Endothelial cell of coronary artery (primary cell): ENCODE measurements around the gene COPB1. TPM values are rescaled to one million over a fixed set of nuclear protein-coding genes. Genes with fewer than 3 reads are reported as not detected.

Source experiments
- total RNA-seq: library from RNA; depleted of rRNA; stranded (reverse); fragments of >200 nt; gene quantifications from 2 replicates; pipeline ENCODE4 v1.2.3, GENCODE V29; 2014

The COPB1 gene, protein sequence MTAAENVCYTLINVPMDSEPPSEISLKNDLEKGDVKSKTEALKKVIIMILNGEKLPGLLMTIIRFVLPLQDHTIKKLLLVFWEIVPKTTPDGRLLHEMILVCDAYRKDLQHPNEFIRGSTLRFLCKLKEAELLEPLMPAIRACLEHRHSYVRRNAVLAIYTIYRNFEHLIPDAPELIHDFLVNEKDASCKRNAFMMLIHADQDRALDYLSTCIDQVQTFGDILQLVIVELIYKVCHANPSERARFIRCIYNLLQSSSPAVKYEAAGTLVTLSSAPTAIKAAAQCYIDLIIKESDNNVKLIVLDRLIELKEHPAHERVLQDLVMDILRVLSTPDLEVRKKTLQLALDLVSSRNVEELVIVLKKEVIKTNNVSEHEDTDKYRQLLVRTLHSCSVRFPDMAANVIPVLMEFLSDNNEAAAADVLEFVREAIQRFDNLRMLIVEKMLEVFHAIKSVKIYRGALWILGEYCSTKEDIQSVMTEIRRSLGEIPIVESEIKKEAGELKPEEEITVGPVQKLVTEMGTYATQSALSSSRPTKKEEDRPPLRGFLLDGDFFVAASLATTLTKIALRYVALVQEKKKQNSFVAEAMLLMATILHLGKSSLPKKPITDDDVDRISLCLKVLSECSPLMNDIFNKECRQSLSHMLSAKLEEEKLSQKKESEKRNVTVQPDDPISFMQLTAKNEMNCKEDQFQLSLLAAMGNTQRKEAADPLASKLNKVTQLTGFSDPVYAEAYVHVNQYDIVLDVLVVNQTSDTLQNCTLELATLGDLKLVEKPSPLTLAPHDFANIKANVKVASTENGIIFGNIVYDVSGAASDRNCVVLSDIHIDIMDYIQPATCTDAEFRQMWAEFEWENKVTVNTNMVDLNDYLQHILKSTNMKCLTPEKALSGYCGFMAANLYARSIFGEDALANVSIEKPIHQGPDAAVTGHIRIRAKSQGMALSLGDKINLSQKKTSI
- 273 and 299 TPM in 2 replicates for total RNA-seq

DNA sequence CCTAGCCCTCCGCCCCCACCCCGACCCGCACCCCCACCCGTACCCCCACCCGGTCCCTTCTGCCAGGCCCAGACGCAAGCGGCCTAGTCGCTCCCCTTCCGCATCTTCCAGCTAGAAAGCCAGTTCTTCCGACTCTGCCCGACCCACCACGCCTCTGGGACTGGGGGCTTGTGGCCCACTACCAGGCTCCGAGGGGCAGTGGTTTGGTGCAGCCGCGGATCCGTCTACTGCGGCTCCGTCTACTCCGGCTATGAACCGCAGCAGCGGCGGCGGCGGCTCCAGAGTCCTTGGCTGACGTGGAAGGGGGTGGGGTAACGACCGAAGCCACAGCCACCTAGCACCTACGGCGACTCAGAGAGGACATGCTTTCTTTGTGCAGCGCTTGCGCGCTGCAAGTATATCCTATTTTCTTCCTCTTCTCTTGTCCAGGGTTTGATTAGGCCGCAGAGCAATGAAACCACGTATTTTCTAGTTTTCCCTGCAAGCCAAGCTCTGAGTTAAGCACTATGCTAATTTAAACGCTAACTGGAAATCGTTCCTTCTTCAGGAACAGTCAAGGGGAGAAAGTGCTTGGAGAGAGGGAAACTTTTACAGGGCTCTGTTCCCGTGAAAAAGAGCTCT lies at the start of gene COPB1:
Gene COPB1, minus strand, starts transcription at position 252 of the 621 bp plus-strand sequence. CDS start 883 bp downstream, outside the sequence.

DNA sequence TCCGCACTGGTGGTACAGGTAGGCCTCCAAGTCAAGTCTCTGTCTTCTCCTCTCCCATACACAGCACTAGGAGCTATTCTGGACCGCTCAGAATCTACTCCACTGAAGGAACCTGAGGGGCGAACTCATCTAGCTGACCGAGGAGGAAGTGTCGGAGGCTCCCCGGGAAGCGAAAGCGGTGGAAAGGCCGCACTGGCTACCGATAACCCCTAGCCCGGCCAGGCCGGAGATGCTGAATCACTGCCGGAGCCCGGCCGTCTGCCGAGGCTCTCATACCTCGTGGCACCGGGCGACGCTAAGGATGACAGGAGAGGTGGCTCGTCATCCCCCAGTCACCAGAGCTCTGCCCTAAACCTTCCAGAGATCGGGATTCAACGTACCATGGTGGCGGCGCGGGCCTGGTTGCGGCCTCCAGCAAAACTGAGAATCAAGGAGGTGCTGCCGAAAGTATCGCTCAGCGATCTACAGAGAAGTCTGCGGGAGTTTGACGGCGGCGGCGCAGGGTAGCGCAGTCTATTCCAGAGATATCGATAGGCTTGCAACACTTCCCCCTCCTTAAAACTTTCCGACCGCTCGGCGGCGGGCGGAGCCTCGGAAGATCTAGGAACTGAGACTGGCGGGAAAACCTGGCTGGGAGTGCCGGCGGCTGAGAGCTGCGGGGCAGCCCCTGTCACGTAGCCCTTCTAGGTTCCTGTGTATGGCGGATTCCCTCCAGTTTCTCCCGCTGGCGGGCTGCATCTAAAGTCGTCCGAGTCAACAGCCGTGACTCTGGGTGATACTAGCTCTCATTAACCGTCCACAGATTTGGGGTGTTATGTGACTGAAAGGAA lies 20.5 kb upstream of the COPB1 start, which contains the start of gene PSMA1:
Gene PSMA1, minus strand, starts transcription at position 470 of the 830 bp plus-strand sequence. Its CDS starts 87 bp downstream, at position 383.

Other genes with a start within 250 kb of the COPB1 start
- gene RRAS2, start 140.6 kb downstream of the COPB1 start, total RNA-seq, result 77.4 and 112 TPM in 2 replicates
- gene PSMA1, start 20.6 kb upstream of the COPB1 start, total RNA-seq, result 172 and 196 TPM in 2 replicates
- gene PDE3B, start 144.0 kb upstream of the COPB1 start, total RNA-seq, result 0.66 and 1.4 TPM in 2 replicates